ENCODE data around the gene RASL11B.
A peak's percentile ranks its signal among the peaks of the same experiment; 100 is the strongest.

The RASL11B gene

GRCh38 chr4:52860361-52860760 lies 1.8 kb upstream of the RASL11B start:
- H3K4me3 Mint-ChIP-seq, result no peak overlapping the region
- peaks cover 55% of the 10 kb centered on the region for H3K27me3 Mint-ChIP-seq
- no peaks in the 10 kb centered on the region for H3K36me3 Mint-ChIP-seq (ENCODE audit: low read depth)
- no peak overlapping the region for H3K27ac Mint-ChIP-seq
- H3K9me3 Mint-ChIP-seq, result no peaks in the 10 kb centered on the region
- no peak for DNase-seq
- H3K4me1 Mint-ChIP-seq (ENCODE audit: low read depth), result peaks cover 15% of the 10 kb centered on the region

DNA sequence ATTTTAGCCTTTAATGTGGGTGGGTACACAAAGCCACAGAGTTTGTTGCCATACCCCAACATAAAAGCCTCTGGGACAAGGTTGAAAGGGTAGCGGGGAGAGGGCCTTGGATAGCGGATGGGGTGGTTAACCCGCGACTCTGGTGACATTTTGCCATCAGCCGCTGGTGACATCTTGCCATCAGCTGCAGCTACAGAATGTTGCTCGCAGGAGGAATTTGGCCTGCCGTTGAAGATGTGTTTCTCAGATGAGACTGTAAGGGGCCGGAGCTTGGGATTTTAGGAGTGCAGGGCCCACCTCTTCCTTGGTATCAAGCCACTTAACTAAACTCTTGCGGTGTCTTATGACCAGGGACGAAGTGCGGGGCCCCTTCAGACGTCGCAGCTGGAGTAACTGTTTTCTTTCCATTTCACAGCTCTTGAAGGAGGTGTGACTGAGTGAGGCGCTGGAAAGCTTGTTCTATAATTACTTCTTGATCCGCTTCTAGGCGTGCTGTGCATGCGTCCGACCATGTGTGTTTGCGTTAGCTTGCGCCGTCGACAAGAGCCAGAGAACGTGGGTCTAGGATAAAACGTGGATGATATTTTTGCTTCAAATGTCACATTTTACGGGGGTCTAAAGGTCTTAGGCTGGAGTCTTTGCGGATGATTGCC lies 820 bp upstream of the RASL11B start:
- Mint-ChIP-seq H3K9me3 (no peaks in the 10 kb centered on the region), H3K36me3 (ENCODE audit: low read depth) (no peaks in the 10 kb centered on the region), H3K27ac (no peak overlapping the region), H3K4me3 (peak overlapping the region; percentile 62), H3K4me1 (ENCODE audit: low read depth) (peaks cover 15% of the 10 kb centered on the region), H3K27me3 (peaks cover 54% of the 10 kb centered on the region)
- no peak for DNase-seq

DNA sequence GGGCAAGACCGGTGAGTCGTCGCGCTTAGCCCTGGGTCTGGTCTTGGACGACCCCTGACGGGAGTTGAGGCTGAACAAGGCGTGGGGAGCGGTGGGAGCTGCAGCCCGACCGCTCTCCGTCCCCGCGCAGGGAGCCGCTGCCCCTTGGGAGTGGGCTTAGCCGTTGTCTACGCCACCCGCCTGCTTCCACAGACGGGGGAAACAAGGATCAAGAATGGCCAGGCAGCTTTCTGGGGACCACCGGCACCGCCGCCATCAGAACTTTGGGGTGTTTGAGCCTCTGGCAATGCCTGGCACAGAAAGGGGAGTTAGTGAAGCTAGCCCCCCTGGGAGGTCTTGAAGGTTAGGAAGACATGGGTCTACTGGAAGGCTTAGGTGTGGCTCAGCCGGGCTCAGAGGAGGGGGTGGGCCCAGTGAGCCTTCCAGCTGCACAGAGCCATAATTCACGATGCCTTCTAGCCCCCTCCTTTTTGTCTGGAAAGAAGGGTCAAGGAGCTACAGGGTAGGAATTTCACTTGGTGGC lies 583 bp downstream of the RASL11B start:
- Mint-ChIP-seq H3K9me3 (no peaks in the 10 kb centered on the region), H3K4me1 (ENCODE audit: low read depth) (peaks cover 15% of the 10 kb centered on the region)
- DNase-seq, result no peak

DNA sequence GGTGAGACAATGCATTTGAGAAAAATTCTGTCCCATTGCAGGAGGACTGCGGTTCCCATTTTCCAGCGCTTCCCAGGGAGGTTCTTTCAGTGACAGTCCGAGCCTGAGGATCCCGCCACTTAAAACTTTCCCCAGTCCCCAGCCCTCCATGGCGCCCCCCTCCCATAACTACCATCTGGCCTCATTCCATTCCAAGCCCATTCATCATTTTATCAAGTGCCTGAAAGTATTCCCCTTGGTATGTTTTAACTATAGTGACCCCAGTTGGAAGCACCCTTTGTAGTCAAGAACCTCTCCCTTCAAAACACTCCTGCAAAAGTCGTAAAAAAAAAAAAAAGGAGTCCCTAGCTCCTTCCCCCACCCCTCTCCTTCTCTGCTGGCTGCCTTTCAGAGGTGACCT lies 1.2 kb downstream of the RASL11B start:
- Mint-ChIP-seq H3K36me3 (ENCODE audit: low read depth) (no peaks in the 10 kb centered on the region), H3K9me3 (no peaks in the 10 kb centered on the region), H3K4me1 (ENCODE audit: low read depth) (peaks cover 15% of the 10 kb centered on the region), H3K4me3 (no peak overlapping the region), H3K27ac (no peak overlapping the region), H3K27me3 (peaks cover 44% of the 10 kb centered on the region)
- DNase-seq, result no peak

More for the DNA sequence above, 583 bp downstream of the RASL11B start:
- Mint-ChIP-seq H3K36me3 (ENCODE audit: low read depth) (no peaks in the 10 kb centered on the region), H3K4me3 (peak overlapping the region; percentile 75), H3K27me3 (peaks cover 44% of the 10 kb centered on the region), H3K27ac (no peak overlapping the region)

GRCh38 chr4:52864793-52865192 lies 2.7 kb downstream of the RASL11B start:
- no peak for DNase-seq
- H3K27me3 Mint-ChIP-seq, result peaks cover 37% of the 10 kb centered on the region
- no peaks in the 10 kb centered on the region for H3K9me3 Mint-ChIP-seq
- no peaks in the 10 kb centered on the region for H3K36me3 Mint-ChIP-seq (ENCODE audit: low read depth)
- H3K4me3 Mint-ChIP-seq, result no peak overlapping the region
- peaks cover 15% of the 10 kb centered on the region for H3K4me1 Mint-ChIP-seq (ENCODE audit: low read depth)
- no peak overlapping the region for H3K27ac Mint-ChIP-seq

GRCh38 chr4:52865300-52865699 lies 3.2 kb downstream of the RASL11B start:
- H3K36me3 Mint-ChIP-seq (ENCODE audit: low read depth), result no peaks in the 10 kb centered on the region
- no peaks in the 10 kb centered on the region for H3K9me3 Mint-ChIP-seq
- peaks cover 15% of the 10 kb centered on the region for H3K4me1 Mint-ChIP-seq (ENCODE audit: low read depth)
- peaks cover 32% of the 10 kb centered on the region for H3K27me3 Mint-ChIP-seq
- H3K4me3 Mint-ChIP-seq, result no peak overlapping the region
- DNase-seq, result no peak
- no peak overlapping the region for H3K27ac Mint-ChIP-seq

DNA sequence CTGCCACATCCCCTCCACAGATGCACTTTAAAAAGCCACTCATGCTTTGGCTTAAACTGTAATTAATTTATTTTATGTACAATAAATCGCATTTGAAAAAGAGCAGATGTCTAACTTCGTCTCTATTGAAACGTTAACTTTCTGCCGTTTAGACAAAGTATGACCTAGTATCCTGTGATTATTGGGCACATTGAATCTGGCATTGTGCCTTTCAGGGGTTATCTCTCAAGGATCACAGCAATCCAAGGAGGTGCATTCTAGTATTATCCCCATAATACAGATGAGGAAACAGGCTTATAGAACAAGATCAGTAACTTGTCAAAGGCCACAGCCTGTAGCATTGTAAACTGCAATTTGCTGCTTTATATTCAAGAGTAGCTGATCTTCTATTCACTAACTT lies 4.6 kb downstream of the RASL11B start:
- no peak for DNase-seq
- H3K9me3 Mint-ChIP-seq, result no peaks in the 10 kb centered on the region
- no peak overlapping the region for H3K27ac Mint-ChIP-seq
- H3K4me1 Mint-ChIP-seq (ENCODE audit: low read depth), result peaks cover 7% of the 10 kb centered on the region
- no peak overlapping the region for H3K4me3 Mint-ChIP-seq
- peaks cover 17% of the 10 kb centered on the region for H3K27me3 Mint-ChIP-seq
- H3K36me3 Mint-ChIP-seq (ENCODE audit: low read depth), result peaks cover 11% of the 10 kb centered on the region

- DNase-seq, result no peak
- Mint-ChIP-seq H3K4me1 (ENCODE audit: low read depth) (peaks cover 6% of the 10 kb centered on the region), H3K27ac (no peak overlapping the region), H3K4me3 (no peak overlapping the region), H3K36me3 (ENCODE audit: low read depth) (peaks cover 13% of the 10 kb centered on the region), H3K27me3 (peaks cover 16% of the 10 kb centered on the region), H3K9me3 (no peaks in the 10 kb centered on the region)
Observed at GRCh38 chr4:52867163-52867562, 5.0 kb downstream of the RASL11B start.

- H3K27ac Mint-ChIP-seq, result no peak overlapping the region
- H3K4me3 Mint-ChIP-seq, result no peak overlapping the region
- H3K36me3 Mint-ChIP-seq (ENCODE audit: low read depth), result peaks cover 22% of the 10 kb centered on the region
- no peaks in the 10 kb centered on the region for H3K4me1 Mint-ChIP-seq (ENCODE audit: low read depth)
- peaks cover 10% of the 10 kb centered on the region for H3K27me3 Mint-ChIP-seq
- no peak for DNase-seq
- no peaks in the 10 kb centered on the region for H3K9me3 Mint-ChIP-seq
Observed at GRCh38 chr4:52868133-52868532, 6.0 kb downstream of the RASL11B start.

DNA sequence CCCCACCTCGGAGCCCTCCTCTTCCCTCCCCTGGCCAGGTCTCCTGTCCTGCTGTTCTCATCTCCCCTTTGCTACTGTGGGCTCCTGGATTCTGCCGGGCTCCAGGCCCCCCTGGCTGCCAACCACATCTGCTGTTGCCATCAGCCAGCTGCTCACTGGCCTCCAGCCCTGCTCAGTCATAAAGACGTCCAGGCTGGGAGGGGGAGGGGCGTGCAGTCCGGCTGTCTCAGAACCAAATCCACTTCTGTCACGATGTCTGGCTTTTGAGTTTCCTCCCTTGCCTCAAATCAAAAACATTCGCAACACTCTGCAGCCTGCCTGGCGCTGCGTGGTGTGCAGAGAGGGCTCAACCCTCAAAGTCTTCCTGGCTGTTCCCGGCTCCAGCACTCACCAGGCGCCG lies 7.1 kb downstream of the RASL11B start:
- Mint-ChIP-seq H3K27ac (no peak overlapping the region), H3K4me1 (ENCODE audit: low read depth) (no peaks in the 10 kb centered on the region), H3K9me3 (no peaks in the 10 kb centered on the region), H3K27me3 (peaks cover 4% of the 10 kb centered on the region), H3K4me3 (no peak overlapping the region), H3K36me3 (ENCODE audit: low read depth) (peaks cover 32% of the 10 kb centered on the region)
- DNase-seq, result no peak

GRCh38 chr4:52869656-52870055 lies 7.5 kb downstream of the RASL11B start:
- H3K27me3 Mint-ChIP-seq, result peaks cover 4% of the 10 kb centered on the region
- no peak for DNase-seq
- H3K4me3 Mint-ChIP-seq, result no peak overlapping the region
- H3K4me1 Mint-ChIP-seq (ENCODE audit: low read depth), result no peaks in the 10 kb centered on the region
- H3K36me3 Mint-ChIP-seq (ENCODE audit: low read depth), result peaks cover 36% of the 10 kb centered on the region
- H3K9me3 Mint-ChIP-seq, result no peaks in the 10 kb centered on the region
- no peak overlapping the region for H3K27ac Mint-ChIP-seq

DNA sequence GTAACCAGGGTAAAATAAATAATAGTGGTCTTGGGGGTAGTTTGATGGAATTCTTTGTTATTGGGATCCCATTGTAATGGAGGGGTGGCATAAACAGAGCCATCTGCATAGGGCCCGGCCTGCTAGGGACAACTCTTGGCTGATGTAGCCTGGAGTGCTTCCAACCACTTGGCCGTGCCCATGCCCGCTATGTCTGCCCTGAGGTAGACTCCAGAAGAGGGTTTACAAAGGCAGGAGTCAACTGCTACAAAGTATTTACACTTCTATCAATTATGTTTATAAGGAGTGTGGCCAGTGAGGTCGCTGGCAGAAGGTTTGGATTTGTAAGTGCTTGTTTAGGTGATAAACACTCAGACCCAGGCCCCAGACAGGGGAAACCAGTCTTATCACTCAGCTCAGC lies 8.1 kb downstream of the RASL11B start:
- Mint-ChIP-seq H3K4me3 (no peak overlapping the region), H3K36me3 (ENCODE audit: low read depth) (peaks cover 36% of the 10 kb centered on the region), H3K27ac (no peak overlapping the region), H3K9me3 (no peaks in the 10 kb centered on the region), H3K27me3 (peaks cover under 1% of the 10 kb centered on the region), H3K4me1 (ENCODE audit: low read depth) (no peaks in the 10 kb centered on the region)
- DNase-seq, result no peak

DNA sequence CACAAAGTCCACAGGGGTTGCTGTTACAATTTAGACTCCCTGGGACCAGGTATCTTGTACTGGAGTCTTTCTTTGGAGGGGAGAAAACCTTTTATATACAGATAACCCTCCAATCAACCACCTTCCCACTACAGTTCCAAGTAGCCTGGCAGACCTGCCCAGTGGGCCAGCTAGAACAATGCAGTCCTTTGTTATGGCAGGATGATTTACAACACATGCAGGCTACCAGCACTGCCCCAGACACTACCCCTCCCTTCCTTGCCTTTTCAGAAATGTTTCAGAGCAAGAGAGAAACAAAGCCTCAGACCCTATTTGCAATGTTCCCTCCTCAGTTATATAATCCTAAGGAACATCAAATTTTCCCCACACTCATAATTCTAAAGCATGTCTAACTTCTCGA lies 11.1 kb downstream of the RASL11B start:
- Mint-ChIP-seq H3K4me1 (ENCODE audit: low read depth) (peaks cover 9% of the 10 kb centered on the region), H3K36me3 (ENCODE audit: low read depth) (peaks cover 46% of the 10 kb centered on the region), H3K4me3 (no peak overlapping the region), H3K9me3 (no peaks in the 10 kb centered on the region), H3K27ac (no peak overlapping the region), H3K27me3 (no peaks in the 10 kb centered on the region)
- DNase-seq, result no peak

GRCh38 chr4:52873861-52874343 lies 11.8 kb downstream of the RASL11B start:
- H3K27ac Mint-ChIP-seq, result no peak overlapping the region
- H3K27me3 Mint-ChIP-seq, result no peaks in the 10 kb centered on the region
- peaks cover 9% of the 10 kb centered on the region for H3K4me1 Mint-ChIP-seq (ENCODE audit: low read depth)
- H3K36me3 Mint-ChIP-seq (ENCODE audit: low read depth), result peaks cover 49% of the 10 kb centered on the region
- no peak overlapping the region for H3K4me3 Mint-ChIP-seq
- no peak for DNase-seq
- no peaks in the 10 kb centered on the region for H3K9me3 Mint-ChIP-seq

GRCh38 chr4:52874948-52875347 lies 12.8 kb downstream of the RASL11B start:
- no peaks in the 10 kb centered on the region for H3K27me3 Mint-ChIP-seq
- H3K9me3 Mint-ChIP-seq, result no peaks in the 10 kb centered on the region
- H3K4me3 Mint-ChIP-seq, result no peak overlapping the region
- peaks cover 52% of the 10 kb centered on the region for H3K36me3 Mint-ChIP-seq (ENCODE audit: low read depth)
- DNase-seq, result no peak
- no peak overlapping the region for H3K27ac Mint-ChIP-seq
- H3K4me1 Mint-ChIP-seq (ENCODE audit: low read depth), result peaks cover 9% of the 10 kb centered on the region

Data from activated T-cell treated with anti-CD3 and anti-CD28 coated beads, Interleukin-2, amount 50 U/mL, for 24 hours (primary cell).